ENCODE results near the gene DPT.

DNA sequence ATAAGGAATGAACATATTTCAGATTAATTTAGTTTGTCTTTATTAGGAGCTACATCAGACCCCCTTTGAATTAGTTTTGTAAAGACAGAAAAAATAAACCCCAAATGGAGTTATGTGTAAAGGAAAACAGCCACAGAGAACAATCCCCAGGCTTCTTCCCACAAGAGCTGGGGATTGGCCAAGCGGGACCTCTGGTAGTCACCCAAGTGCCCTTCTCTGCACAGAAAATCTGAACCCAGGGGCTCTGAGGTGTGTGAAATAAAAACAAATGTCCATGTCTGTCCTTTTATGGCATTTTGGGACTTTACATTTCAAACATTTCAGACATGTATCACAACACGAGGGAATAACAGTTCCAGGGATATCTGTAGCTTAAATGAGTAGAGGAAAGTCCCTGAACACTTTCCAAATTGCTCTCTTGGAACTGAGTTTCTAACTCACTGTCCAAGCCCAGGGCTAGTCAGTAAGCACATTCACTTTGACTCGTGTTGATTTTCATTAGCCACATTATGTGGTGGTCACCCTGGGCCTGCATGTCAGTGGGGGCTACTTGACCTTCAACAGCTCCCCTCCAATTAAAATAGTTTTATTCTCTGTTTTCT, 22.5 kb downstream of the DPT start:
- TF ChIP-seq, protein P1, sequence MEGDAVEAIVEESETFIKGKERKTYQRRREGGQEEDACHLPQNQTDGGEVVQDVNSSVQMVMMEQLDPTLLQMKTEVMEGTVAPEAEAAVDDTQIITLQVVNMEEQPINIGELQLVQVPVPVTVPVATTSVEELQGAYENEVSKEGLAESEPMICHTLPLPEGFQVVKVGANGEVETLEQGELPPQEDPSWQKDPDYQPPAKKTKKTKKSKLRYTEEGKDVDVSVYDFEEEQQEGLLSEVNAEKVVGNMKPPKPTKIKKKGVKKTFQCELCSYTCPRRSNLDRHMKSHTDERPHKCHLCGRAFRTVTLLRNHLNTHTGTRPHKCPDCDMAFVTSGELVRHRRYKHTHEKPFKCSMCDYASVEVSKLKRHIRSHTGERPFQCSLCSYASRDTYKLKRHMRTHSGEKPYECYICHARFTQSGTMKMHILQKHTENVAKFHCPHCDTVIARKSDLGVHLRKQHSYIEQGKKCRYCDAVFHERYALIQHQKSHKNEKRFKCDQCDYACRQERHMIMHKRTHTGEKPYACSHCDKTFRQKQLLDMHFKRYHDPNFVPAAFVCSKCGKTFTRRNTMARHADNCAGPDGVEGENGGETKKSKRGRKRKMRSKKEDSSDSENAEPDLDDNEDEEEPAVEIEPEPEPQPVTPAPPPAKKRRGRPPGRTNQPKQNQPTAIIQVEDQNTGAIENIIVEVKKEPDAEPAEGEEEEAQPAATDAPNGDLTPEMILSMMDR (conservative IDR thresholded peaks at IDR 0.05): no peak
- TF ChIP-seq ZFX (IDR thresholded peaks at IDR 0.05): no peak
